Thyroid gland (tissue), 4 donors: ENCODE measurements around the gene CEP72.

Experiments used
- CTCF ChIP-seq, 6 experiments: fragments of 200-600 bp in 3 of 6; fragments of 450-650 bp in 3 of 6; sonication (generic) in 3 of 6; IDR thresholded peaks; one replicate each; pipeline ENCODE4 v1.5.1; 2016 to 2019; ENCODE audit warnings: antibody characterized with exemption in 6 of 6, mild to moderate bottlenecking in 2 of 6, inconsistent platforms in 1 of 6, moderate library complexity in 1 of 6
- POLR2A ChIP-seq, 2 donors: fragments of 450-650 bp; IDR thresholded peaks; one replicate each; pipeline ENCODE4 v1.6.1; 2017; ENCODE audit warnings: antibody characterized with exemption in 2 of 2, mild to moderate bottlenecking in 2 of 2, moderate library complexity in 1 of 2

- TF ChIP-seq CTCF (IDR thresholded peaks at IDR 0.05): no peak
- TF ChIP-seq POLR2A (IDR thresholded peaks at IDR 0.05): no peak
Measured at GRCh38 chr5:591746-592145, 20.4 kb upstream of the CEP72 start.
